IMR-90 (cell line): ENCODE data around the gene SKP1. TPM values are rescaled to one million over a fixed set of nuclear protein-coding genes. Genes with fewer than 3 reads are reported as not detected.

Source experiments
- ATAC-seq: fragments of 200-7000 bp; cut with Tn5 transposase; 2 replicates; pipeline ENCODE4 v1.9.1; 2020; ENCODE audit warnings: low read depth, mild to moderate bottlenecking, moderate library complexity
- BruUV-seq: library from RNA; stranded (reverse); fragments of 400-500 nt; replicated peaks from 2 replicates; lab custom pipeline; 2021; lab: Mats Ljungman, UMichigan
- CTCF ChIA-PET: fragments of 300-600 bp; formaldehyde crosslinking; extraction: SDS; loops from one replicate; lab custom pipeline; 2021; ENCODE audit warnings: antibody characterized with exemption; lab: Yijun Ruan, JAX
- POLR2A ChIA-PET: fragments of 300-600 bp; sonication (Branson Sonifier 250); formaldehyde crosslinking; loops from one replicate; lab custom pipeline; 2022; ENCODE audit warnings: antibody characterized with exemption; ENCODE audit not compliant: unreplicated experiment; lab: Charles Lee
- DNase-seq: peaks from one replicate; pipeline ENCODE4 v3.0.0; 2013
- H2AFZ ChIP-seq: replicated peaks from 2 replicates; pipeline ENCODE3; 2013; ENCODE audit warnings: low read length, mild to moderate bottlenecking; ENCODE audit not compliant: poor library complexity
- H2AK5ac ChIP-seq: 2 replicates; pipeline ENCODE4 v1.6.1; 2013; ENCODE audit warnings: low read depth, low read length, inconsistent platforms
- H2AK9ac ChIP-seq: replicated peaks from 2 replicates; pipeline ENCODE3; 2013; ENCODE audit warnings: mild to moderate bottlenecking, low read depth, low read length, moderate library complexity; ENCODE audit not compliant: poor library complexity
- H2BK120ac ChIP-seq: 2 replicates; pipeline ENCODE4 v1.6.1; 2013; ENCODE audit warnings: low read depth, low read length, inconsistent platforms
- H2BK15ac ChIP-seq: 3 replicates; pipeline ENCODE4 v1.6.1; 2013; ENCODE audit warnings: low read depth, low read length, inconsistent platforms
- H2BK20ac ChIP-seq: 2 replicates; pipeline ENCODE4 v1.6.1; 2013; ENCODE audit warnings: low read depth, mild to moderate bottlenecking, inconsistent platforms, low read length, moderate library complexity
- H2BK5ac ChIP-seq: 2 replicates; pipeline ENCODE4 v1.6.1; 2013; ENCODE audit warnings: mild to moderate bottlenecking, low read depth, low read length, inconsistent platforms; ENCODE audit not compliant: poor library complexity, severe bottlenecking
- H3K14ac ChIP-seq: replicated peaks from 2 replicates; pipeline ENCODE4 v1.6.1; 2013; ENCODE audit warnings: low read depth, low read length, inconsistent platforms
- H3K18ac ChIP-seq: 2 replicates; pipeline ENCODE4 v1.6.1; 2013; ENCODE audit warnings: low read depth, low read length, control low read depth
- H3K23ac ChIP-seq: 2 replicates; pipeline ENCODE4 v1.6.1; 2013; ENCODE audit warnings: low read depth, low read length, inconsistent platforms
- H3K27ac ChIP-seq: 2 replicates; pipeline ENCODE4 v1.5.1; 2013; ENCODE audit warnings: mild to moderate bottlenecking, control low read depth, low read length; ENCODE audit not compliant: insufficient read depth
- H3K27me3 ChIP-seq: 2 replicates; pipeline ENCODE4 v1.6.1; 2013; ENCODE audit warnings: low read length; ENCODE audit not compliant: control insufficient read depth, insufficient read depth
- H3K36me3 ChIP-seq: 2 replicates; pipeline ENCODE4 v1.6.1; 2013; ENCODE audit warnings: low read length, mixed read lengths; ENCODE audit not compliant: control insufficient read depth, insufficient read depth
- H3K4ac ChIP-seq: 2 replicates; pipeline ENCODE4 v1.6.1; 2013; ENCODE audit warnings: low read depth, low read length, inconsistent platforms
- H3K4me1 ChIP-seq: 2 replicates; pipeline ENCODE4 v1.6.1; 2013; ENCODE audit warnings: low read length, mixed read lengths; ENCODE audit not compliant: control insufficient read depth, insufficient read depth
- H3K4me2 ChIP-seq: 2 replicates; pipeline ENCODE4 v1.6.1; 2013; ENCODE audit warnings: low read depth, mild to moderate bottlenecking, control low read depth, low read length, moderate library complexity
- H3K4me3 ChIP-seq: 2 replicates; pipeline ENCODE4 v1.5.1; 2013; ENCODE audit warnings: low read depth, mild to moderate bottlenecking, control low read depth, low read length, moderate library complexity; ENCODE audit not compliant: insufficient read depth
- H3K56ac ChIP-seq: 2 replicates; pipeline ENCODE4 v1.6.1; 2013; ENCODE audit warnings: low read length, inconsistent platforms; ENCODE audit not compliant: insufficient read depth; ENCODE audit errors: extremely low read depth
- H3K79me1 ChIP-seq, 2 experiments: 2 replicates each; pipeline ENCODE4 v1.6.1; 2013; ENCODE audit warnings: low read length in 2 of 2, inconsistent platforms in 1 of 2, low read depth in 1 of 2
- H3K9ac ChIP-seq: 2 replicates; pipeline ENCODE4 v1.6.1; 2013; ENCODE audit warnings: low read depth, low read length, control low read depth
- H3K9me1 ChIP-seq: 2 replicates; pipeline ENCODE4 v1.6.1; 2013; ENCODE audit warnings: low read length, inconsistent platforms; ENCODE audit not compliant: insufficient read depth
- H3K9me3 ChIP-seq: 2 replicates; pipeline ENCODE4 v1.6.1; 2013; ENCODE audit warnings: low read length; ENCODE audit not compliant: control insufficient read depth, insufficient read depth
- H4K20me1 ChIP-seq: 2 replicates; pipeline ENCODE4 v1.6.1; 2013; ENCODE audit warnings: low read length, inconsistent platforms; ENCODE audit not compliant: insufficient read depth
- H4K5ac ChIP-seq: 2 replicates; pipeline ENCODE4 v1.6.1; 2013; ENCODE audit warnings: mild to moderate bottlenecking, low read depth, low read length, control low read depth
- H4K8ac ChIP-seq, 2 experiments: 2 replicates each; pipeline ENCODE4 v1.6.1; 2013; ENCODE audit warnings: low read depth in 2 of 2, low read length in 2 of 2, control low read depth in 1 of 2, inconsistent platforms in 1 of 2
- H4K91ac ChIP-seq: 2 replicates; pipeline ENCODE4 v1.6.1; 2013; ENCODE audit warnings: low read depth, low read length, inconsistent platforms; ENCODE audit not compliant: insufficient read depth
- CEBPB ChIP-seq: IDR thresholded peaks from 2 replicates; pipeline ENCODE4 v1.6.1; 2012; ENCODE audit warnings: low read depth, low read length, improper control_type of control experiment
- CHD1 ChIP-seq: IDR thresholded peaks from 2 replicates; pipeline ENCODE4 v1.6.1; 2012; ENCODE audit warnings: low read depth, low read length, improper control_type of control experiment
- CTCF ChIP-seq: conservative IDR thresholded peaks from 2 replicates; pipeline ENCODE4 v1.5.1; 2012; ENCODE audit warnings: mild to moderate bottlenecking, low read depth, low read length, improper control_type of control experiment
- ELK1 ChIP-seq: fragments of 150-350 bp; IDR thresholded peaks from 2 replicates; pipeline ENCODE4 v1.6.1; 2016; ENCODE audit warnings: low read depth, mild to moderate bottlenecking, low read length, moderate library complexity, borderline replicate concordance
- FOS ChIP-seq: fragments of 150-350 bp; IDR thresholded peaks from 2 replicates; pipeline ENCODE4 v1.6.1; 2016; ENCODE audit warnings: low read depth, low read length
- MAFK ChIP-seq: IDR thresholded peaks from 2 replicates; pipeline ENCODE4 v1.6.1; 2012; ENCODE audit warnings: low read depth, low read length, improper control_type of control experiment
- MAZ ChIP-seq: IDR thresholded peaks from 2 replicates; pipeline ENCODE4 v1.6.1; 2012; ENCODE audit warnings: low read depth, mild to moderate bottlenecking, low read length, improper control_type of control experiment, moderate library complexity, borderline replicate concordance
- MXI1 ChIP-seq: IDR thresholded peaks from 2 replicates; pipeline ENCODE4 v1.6.1; 2012; ENCODE audit warnings: low read depth, mild to moderate bottlenecking, low read length, moderate library complexity, borderline replicate concordance
- NFE2L2 ChIP-seq: fragments of 150-350 bp; IDR thresholded peaks from 2 replicates; pipeline ENCODE4 v1.6.1; 2016; ENCODE audit warnings: low read depth, mild to moderate bottlenecking, low read length
- POLR2A ChIP-seq: IDR thresholded peaks from 2 replicates; pipeline ENCODE4 v1.6.1; 2012; ENCODE audit warnings: mild to moderate bottlenecking, low read depth, low read length
- RAD21 ChIP-seq: IDR thresholded peaks from 2 replicates; pipeline ENCODE4 v1.6.1; 2012; ENCODE audit warnings: low read length, improper control_type of control experiment
- RCOR1 ChIP-seq: IDR thresholded peaks from 2 replicates; pipeline ENCODE4 v1.6.1; 2012; ENCODE audit warnings: mild to moderate bottlenecking, low read length, improper control_type of control experiment; ENCODE audit not compliant: insufficient replicate concordance
- RFX5 ChIP-seq: IDR thresholded peaks from 2 replicates; pipeline ENCODE4 v1.8.0; 2012; ENCODE audit warnings: low read depth, mild to moderate bottlenecking, low read length, moderate library complexity
- SMC3 ChIP-seq: fragments of 150-350 bp; IDR thresholded peaks from 2 replicates; pipeline ENCODE4 v1.6.1; 2016; ENCODE audit warnings: low read depth, mild to moderate bottlenecking, antibody characterized with exemption, low read length, moderate library complexity
- USF2 ChIP-seq: fragments of 150-350 bp; IDR thresholded peaks from 2 replicates; pipeline ENCODE4 v1.6.1; 2017; ENCODE audit warnings: mild to moderate bottlenecking, antibody characterized with exemption, low read length, low read depth
- WGBS, 2 experiments: methylation state at CpG; one replicate each; pipeline versions ENCODE4 v1.1.5 to v1.1.7; 2013; ENCODE audit warnings: missing lambda C conversion rate in 2 of 2; ENCODE audit not compliant: insufficient read length in 1 of 2; ENCODE audit errors: extremely low coverage in 2 of 2; 5-methylcytosine and 5-hydroxymethylcytosine counted together
- dilution Hi-C: fragments of 300-500 bp; cut with HindIII; formaldehyde crosslinking; loops from one replicate; pipeline ENCODE4 v1.14.3; 2018; ENCODE audit warnings: low sequenced_read_pairs; ENCODE audit not compliant: unreplicated experiment
- in situ Hi-C: fragments of 300-500 bp; cut with MboI; formaldehyde crosslinking; loops from 3 replicates; pipeline ENCODE4 v1.14.3; 2019; ENCODE audit warnings: low sequenced_read_pairs, inconsistent platforms, mixed read lengths
- intact Hi-C: fragments of 100-400 bp; cut with micrococcal nuclease; formaldehyde crosslinking; loops from 2 replicates; pipeline ENCODE4 v1.10.0; 2022
- polyA plus RNA-seq, 3 experiments: library from polyadenylated mRNA; depleted of rRNA; stranded (reverse); fragments of >200 nt; gene quantifications; 2 replicates each; pipeline ENCODE4 v1.2.3, GENCODE V29; 2012; ENCODE audit warnings: low replicate concordance in 1 of 3
- total RNA-seq: library from RNA; depleted of rRNA; stranded (reverse); fragments of >200 nt; gene quantifications from 2 replicates; pipeline ENCODE4 v1.2.3, GENCODE V29; 2012

SKP1 gene
- total and polyA plus RNA-seq, 2 of the 4 experiments (the other 2 are of a cell fraction), result 206 to 618 TPM

- dilution Hi-C loops (no loop called here), intact Hi-C loops (no loop called here), in situ Hi-C loops (no loop called here)
- H3K23ac ChIP-seq, result 0 out of 2 replicates have a peak overlapping the region, but pooled peaks have one; percentile 53
- H3K27ac ChIP-seq, result no peak overlapping the region
- no peak for ATAC-seq
- peak overlapping the region; percentile 5 for H2AFZ ChIP-seq
- peaks cover 61% of the 10 kb centered on the region for H4K20me1 ChIP-seq
- H3K14ac ChIP-seq, result no peak overlapping the region; the same call in 1 of the 2 replicates
- no peaks in the 10 kb centered on the region for H3K27me3 ChIP-seq
- H3K4ac ChIP-seq, result no peak overlapping the region; the same call in 1 of the 2 replicates
- H3K79me1 ChIP-seq, result peaks cover 38 to 85% of the 10 kb centered on the region in 2 experiments
- H2AK5ac ChIP-seq, result no peak overlapping the region
- H3K4me2 ChIP-seq, result no peak overlapping the region
- no peak overlapping the region for H4K8ac ChIP-seq
- no peak overlapping the region for H2BK5ac ChIP-seq
- H2BK15ac ChIP-seq, result no peak overlapping the region
- no peak overlapping the region for H3K4me3 ChIP-seq
- 80% methylated on average over 1 of the region's 4 CpGs; no CpG with 5 or more reads in 1 of the 2 experiments for WGBS, 2 experiments
- H4K91ac ChIP-seq, result no peak overlapping the region
- H2BK20ac ChIP-seq, result no peak overlapping the region; the same call in 1 of the 2 replicates
- BruUV-seq, result no TSS peak
- no peak overlapping the region for H3K9ac ChIP-seq
- H2BK120ac ChIP-seq, result no peak overlapping the region
- no peak overlapping the region for H2AK9ac ChIP-seq
- H3K4me1 ChIP-seq, result peaks cover 19% of the 10 kb centered on the region
- H3K9me1 ChIP-seq, result peaks cover 28% of the 10 kb centered on the region
- H3K36me3 ChIP-seq, result peaks cover 38% of the 10 kb centered on the region
- no peak overlapping the region for H3K18ac ChIP-seq
- H3K56ac ChIP-seq, result no peak overlapping the region
- peak; percentile 33 for DNase-seq
- no peak overlapping the region for H4K5ac ChIP-seq
- no peaks in the 10 kb centered on the region for H3K9me3 ChIP-seq
- ChIA-PET CTCF (no interaction called here), POLR2A (interaction anchor here (0.6 kb wide), 1 partner anchor 138 kb away, joined by 3 read pairs; no protein-coding TSS in a partner anchor)
- no peak for TF ChIP-seq ELK1
- no peak for TF ChIP-seq SMC3
- TF ChIP-seq FOS, result no peak
- no peak for TF ChIP-seq MAZ
- no peak for TF ChIP-seq CEBPB
- no peak for TF ChIP-seq RCOR1
- no peak for TF ChIP-seq RAD21
- no peak for TF ChIP-seq MXI1
- TF ChIP-seq POLR2A, result no peak
- no peak for TF ChIP-seq NFE2L2
- TF ChIP-seq CHD1, result no peak
- no peak for TF ChIP-seq MAFK
- no peak for TF ChIP-seq RFX5
- TF ChIP-seq CTCF, result no peak
- no peak for TF ChIP-seq USF2
Observed at GRCh38 chr5:134149571-134150303, 27.0 kb downstream of the SKP1 start.
